Mesodermal cell (in vitro differentiated cells): Measurements from ENCODE around the gene LONRF2.

ENCODE experiments used
- H3K27ac ChIP-seq: 2 replicates; pipeline ENCODE4 v1.7.0; 2013; ENCODE audit warnings: mild to moderate bottlenecking, low read depth, low read length, moderate library complexity; ENCODE audit not compliant: severe bottlenecking
- H3K36me3 ChIP-seq: 2 replicates; pipeline ENCODE4 v1.7.1; 2013; ENCODE audit warnings: mild to moderate bottlenecking, low read length, moderate library complexity; ENCODE audit not compliant: control insufficient read depth, insufficient read depth
- H3K4me1 ChIP-seq: one replicate; pipeline ENCODE4 v1.7.1; 2013; ENCODE audit warnings: mild to moderate bottlenecking, low read length; ENCODE audit not compliant: insufficient read depth, control insufficient read depth, poor library complexity, severe bottlenecking
- H3K4me3 ChIP-seq: 2 replicates; pipeline ENCODE4 v1.7.0; 2013; ENCODE audit warnings: low read length, control low read depth, mild to moderate bottlenecking; ENCODE audit not compliant: insufficient read depth, poor library complexity, severe bottlenecking; ENCODE audit errors: extremely low read depth
- H3K9me3 ChIP-seq: 2 replicates; pipeline ENCODE4 v1.7.1; 2013; ENCODE audit warnings: mild to moderate bottlenecking, low read length, moderate library complexity; ENCODE audit not compliant: control insufficient read depth
- WGBS, 2 experiments: methylation state at CpG; one replicate each; pipeline ENCODE4 v1.1.5; 2013; ENCODE audit warnings: missing lambda C conversion rate in 2 of 2; ENCODE audit not compliant: insufficient coverage in 2 of 2; 5-methylcytosine and 5-hydroxymethylcytosine counted together

Gene LONRF2

GRCh38 chr2:100264651-100265050 is 57.6 kb downstream of the LONRF2 start:
- Histone ChIP-seq H3K4me3 (no peak overlapping the region), H3K4me1 (peaks cover 10% of the 10 kb centered on the region), H3K36me3 (no peaks in the 10 kb centered on the region), H3K9me3 (no peaks in the 10 kb centered on the region), H3K27ac (no peak overlapping the region)
- 94 to 97% methylated on average over 4 of the region's 4 CpGs for WGBS, 2 experiments

DNA sequence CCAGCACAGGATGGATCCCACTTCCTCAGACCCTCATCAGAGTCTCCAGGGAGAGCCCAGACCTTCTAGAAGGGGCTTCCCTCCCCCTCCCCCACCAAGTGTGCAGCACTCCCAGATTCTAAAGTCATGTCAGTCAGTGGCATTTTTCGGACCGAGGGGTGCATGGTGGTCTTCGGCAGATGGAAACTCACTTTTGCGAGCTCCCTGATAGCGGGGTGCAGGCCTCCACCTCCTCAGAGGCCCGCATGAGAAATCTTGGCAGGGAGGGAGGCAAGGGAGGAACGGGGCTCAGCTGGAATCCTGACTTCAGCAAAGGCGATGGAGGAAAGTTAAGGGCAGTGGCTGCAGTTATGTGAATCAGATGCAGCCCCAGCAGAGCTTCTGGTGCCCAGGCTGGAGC is 58.2 kb downstream of the LONRF2 start:
- no peak overlapping the region for H3K4me3 ChIP-seq
- H3K36me3 ChIP-seq = no peaks in the 10 kb centered on the region
- H3K9me3 ChIP-seq = no peaks in the 10 kb centered on the region
- WGBS, 2 experiments = 83 to 86% methylated on average over 7 to 8 of the region's 8 CpGs
- peaks cover 10% of the 10 kb centered on the region for H3K4me1 ChIP-seq
- no peak overlapping the region for H3K27ac ChIP-seq

- peaks cover 10% of the 10 kb centered on the region for H3K4me1 ChIP-seq
- H3K4me3 ChIP-seq = no peak overlapping the region
- no peaks in the 10 kb centered on the region for H3K9me3 ChIP-seq
- H3K36me3 ChIP-seq = no peaks in the 10 kb centered on the region
- WGBS, 2 experiments = 14 to 20% methylated on average over 13 of the region's 13 CpGs
- no peak overlapping the region for H3K27ac ChIP-seq
These were observed 59.6 kb downstream of the LONRF2 start for GRCh38 chr2:100262555-100263320.

DNA sequence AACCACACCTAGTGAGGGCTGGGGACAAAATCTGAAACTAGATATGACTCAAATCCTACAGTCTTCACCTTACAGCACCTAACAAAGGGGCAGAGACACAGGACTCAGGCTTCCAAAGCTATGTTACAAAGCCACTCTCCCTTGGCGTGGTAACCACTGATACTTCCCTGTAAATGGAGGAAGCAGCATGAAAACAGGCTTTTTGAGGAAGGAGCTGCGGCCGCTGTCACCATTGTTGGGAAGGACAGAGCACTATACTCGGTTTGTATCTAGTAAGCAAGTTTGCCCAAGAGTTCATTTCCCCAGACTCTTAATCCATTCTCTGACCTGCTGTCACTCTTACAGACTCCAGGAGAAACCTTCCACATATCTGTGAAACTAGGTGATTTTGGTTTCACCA is 60.3 kb downstream of the LONRF2 start:
- 92 to 100% methylated on average over 3 to 4 of the region's 4 CpGs for whole genome bisulfite sequencing, 2 experiments

DNA sequence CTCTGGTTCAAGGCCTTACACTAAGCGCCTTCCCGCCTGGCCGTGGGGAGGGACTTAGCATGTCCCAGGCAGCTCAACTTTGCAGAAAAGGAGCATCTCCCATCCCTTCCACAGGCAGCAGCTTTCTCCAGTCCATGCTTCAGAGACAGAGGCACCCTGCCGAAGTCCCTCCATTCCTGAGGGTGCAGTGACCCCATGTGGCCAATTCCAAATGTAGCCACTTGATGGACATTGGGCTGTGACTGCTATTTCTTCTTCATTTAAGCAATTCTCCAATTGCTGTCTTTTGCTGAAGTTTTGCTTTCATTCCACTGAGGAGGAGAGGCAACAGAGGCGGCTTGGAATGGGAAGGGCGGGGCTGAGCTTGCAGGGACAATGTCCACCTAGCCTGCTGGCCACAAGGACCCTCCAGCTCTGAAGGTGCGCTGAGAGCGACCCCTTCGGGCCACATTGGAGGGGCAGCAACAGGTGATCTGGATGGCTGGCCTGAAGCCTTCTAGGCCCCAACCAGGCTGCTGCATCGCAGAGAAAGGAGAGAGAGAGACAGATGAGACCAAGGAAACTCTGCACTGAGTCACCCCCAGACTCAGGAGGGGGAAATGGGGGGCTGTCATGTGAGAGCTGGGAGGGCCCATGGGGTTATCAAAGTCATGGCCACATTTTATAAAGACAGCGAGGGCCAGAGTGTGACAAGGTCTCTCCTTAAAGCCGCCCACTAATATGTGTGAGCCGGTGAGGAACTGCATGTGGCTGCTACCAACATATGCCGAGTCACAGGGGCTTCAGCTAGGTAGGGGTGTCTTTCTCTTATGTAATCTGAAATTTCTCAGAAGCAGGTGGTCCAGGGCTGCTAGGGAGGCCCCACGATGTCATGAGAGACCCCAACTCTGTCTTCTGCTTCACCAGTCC is 61.3 kb downstream of the LONRF2 start:
- peaks cover 10% of the 10 kb centered on the region for H3K4me1 ChIP-seq
- no peaks in the 10 kb centered on the region for H3K36me3 ChIP-seq
- no peak overlapping the region for H3K4me3 ChIP-seq
- no peak overlapping the region for H3K27ac ChIP-seq
- no peaks in the 10 kb centered on the region for H3K9me3 ChIP-seq
- 66 to 76% methylated on average over 11 to 13 of the region's 15 CpGs for WGBS, 2 experiments

More for the DNA sequence above, 60.3 kb downstream of the LONRF2 start:
- Histone ChIP-seq H3K27ac (no peak overlapping the region), H3K4me3 (no peak overlapping the region), H3K36me3 (no peaks in the 10 kb centered on the region), H3K9me3 (no peaks in the 10 kb centered on the region), H3K4me1 (peaks cover 10% of the 10 kb centered on the region)

- Histone ChIP-seq H3K36me3 (no peaks in the 10 kb centered on the region), H3K4me1 (peaks cover 10% of the 10 kb centered on the region), H3K9me3 (no peaks in the 10 kb centered on the region), H3K27ac (no peak overlapping the region), H3K4me3 (no peak overlapping the region)
- 94 to 98% methylated on average over 6 to 8 of the region's 8 CpGs for WGBS, 2 experiments
These were observed 63.2 kb downstream of the LONRF2 start for GRCh38 chr2:100259106-100259505.

- Histone ChIP-seq H3K4me1 (no peaks in the 10 kb centered on the region), H3K9me3 (no peaks in the 10 kb centered on the region), H3K27ac (no peak overlapping the region), H3K4me3 (no peak overlapping the region), H3K36me3 (no peaks in the 10 kb centered on the region)
- WGBS, 2 experiments = 94% methylated on average over 8 of the region's 9 CpGs
These were observed 64.4 kb downstream of the LONRF2 start for GRCh38 chr2:100257939-100258338.

GRCh38 chr2:100256849-100257248 is 65.5 kb downstream of the LONRF2 start:
- Histone ChIP-seq H3K4me1 (no peaks in the 10 kb centered on the region), H3K27ac (no peak overlapping the region), H3K9me3 (no peaks in the 10 kb centered on the region), H3K36me3 (no peaks in the 10 kb centered on the region), H3K4me3 (no peak overlapping the region)
- 60 to 79% methylated on average over 2 of the region's 2 CpGs for WGBS, 2 experiments

- no peaks in the 10 kb centered on the region for H3K9me3 ChIP-seq
- WGBS, 2 experiments = 91 to 97% methylated on average over 7 to 8 of the region's 11 CpGs
- no peaks in the 10 kb centered on the region for H3K4me1 ChIP-seq
- no peaks in the 10 kb centered on the region for H3K36me3 ChIP-seq
- no peak overlapping the region for H3K4me3 ChIP-seq
- H3K27ac ChIP-seq = no peak overlapping the region
These were observed 65.9 kb downstream of the LONRF2 start for GRCh38 chr2:100256416-100256815.

GRCh38 chr2:100254646-100255210 is 67.6 kb downstream of the LONRF2 start:
- Histone ChIP-seq H3K9me3 (no peaks in the 10 kb centered on the region), H3K27ac (no peak overlapping the region), H3K4me3 (no peak overlapping the region), H3K36me3 (no peaks in the 10 kb centered on the region), H3K4me1 (no peaks in the 10 kb centered on the region)
- WGBS, 2 experiments = 85 to 86% methylated on average over 5 to 10 of the region's 16 CpGs
